Vagina (tissue), 2 donors: Measurements from ENCODE around the gene ZSCAN26. TPM values are rescaled to one million over a fixed set of nuclear protein-coding genes. Genes with fewer than 3 reads are reported as not detected.

Experiments
- DNase-seq, 2 donors: peaks; one replicate each; pipeline ENCODE4 v3.0.0-alpha.2; 2017; ENCODE audit errors: extremely low spot score in 2 of 2
- H3K27ac ChIP-seq: fragments of 200-600 bp; sonication (generic); one replicate; pipeline ENCODE4 v1.5.1; 2019
- H3K27me3 ChIP-seq: fragments of 200-600 bp; sonication (generic); one replicate; pipeline ENCODE4 v1.5.1; 2019
- H3K36me3 ChIP-seq, 2 donors: fragments of 200-600 bp; sonication (generic); one replicate each; pipeline ENCODE4 v1.5.1; 2017 to 2019
- H3K4me1 ChIP-seq: fragments of 200-600 bp; sonication (generic); one replicate; pipeline ENCODE4 v1.5.1; 2019
- H3K4me3 ChIP-seq, 2 donors: fragments of 200-600 bp; sonication (generic); 1 replicate in 1 of 2; 2 replicates in 1 of 2; pipeline ENCODE4 v1.5.1; 2016 to 2019
- H3K9me3 ChIP-seq: fragments of 200-600 bp; sonication (generic); one replicate; pipeline ENCODE4 v1.5.1; 2019
- CTCF ChIP-seq, 3 experiments: fragments of 450-650 bp in 2 of 3; fragments of 200-600 bp in 1 of 3; sonication (generic) in 1 of 3; IDR thresholded peaks; one replicate each; pipeline ENCODE4 v1.5.1; 2017 to 2019; ENCODE audit warnings: antibody characterized with exemption in 3 of 3, mild to moderate bottlenecking in 2 of 3, moderate library complexity in 2 of 3
- POLR2A ChIP-seq, 2 donors: fragments of 450-650 bp; IDR thresholded peaks; one replicate each; pipeline ENCODE4 v1.6.1; 2017; ENCODE audit warnings: antibody characterized with exemption in 2 of 2, mild to moderate bottlenecking in 2 of 2, moderate library complexity in 2 of 2
- POLR2AphosphoS5 ChIP-seq, 2 donors: sonication (generic); formaldehyde crosslinking; IDR thresholded peaks; one replicate each; pipeline ENCODE4 v1.9.0; 2017; ENCODE audit warnings: antibody characterized with exemption in 2 of 2, mild to moderate bottlenecking in 2 of 2, low read depth in 1 of 2; ENCODE audit not compliant: insufficient read depth in 1 of 2
- intact Hi-C: fragments of 100-400 bp; cut with DNase I; formaldehyde crosslinking; loops from one replicate; pipeline ENCODE4 v1.15.1; 2023
- total RNA-seq: library from RNA; depleted of rRNA; stranded (reverse); fragments of >200 nt; gene quantifications from one replicate; pipeline ENCODE4 v1.2.3, GENCODE V29; 2016

The ZSCAN26 gene
- total RNA-seq, 1 donor from 2014 or later, result 18.7 TPM

- Histone ChIP-seq H3K36me3 (peaks cover 0 to 30% of the 10 kb centered on the region in 2 donors), H3K27me3 (no peaks in the 10 kb centered on the region), H3K27ac (no peak overlapping the region), H3K4me1 (peaks cover 31% of the 10 kb centered on the region), H3K4me3 (no peak overlapping the region), H3K9me3 (no peaks in the 10 kb centered on the region)
- no peak for DNase-seq
- TF ChIP-seq POLR2AphosphoS5 (IDR thresholded peaks at IDR 0.05; ENCODE audit: insufficient read depth in 1 of 2, low read depth in 1 of 2) (no peak), CTCF (IDR thresholded peaks at IDR 0.05) (no peak), POLR2A (IDR thresholded peaks at IDR 0.05) (no peak)
- intact Hi-C loops, result no loop called here
These were observed 2.5 kb downstream of the ZSCAN26 start for GRCh38 chr6:28269492-28269891.

- intact Hi-C loops, result no loop called here
- DNase-seq, result no peak
- H3K36me3 ChIP-seq, result peaks cover 0 to 55% of the 10 kb centered on the region in 2 donors
- H3K27ac ChIP-seq, result no peak overlapping the region
- peaks cover 1% of the 10 kb centered on the region for H3K4me1 ChIP-seq
- TF ChIP-seq CTCF (IDR thresholded peaks at IDR 0.05) (no peak), POLR2AphosphoS5 (IDR thresholded peaks at IDR 0.05; ENCODE audit: insufficient read depth in 1 of 2, low read depth in 1 of 2) (no peak), POLR2A (IDR thresholded peaks at IDR 0.05) (no peak)
- no peaks in the 10 kb centered on the region for H3K9me3 ChIP-seq
- H3K4me3 ChIP-seq, result no peak overlapping the region
- H3K27me3 ChIP-seq, result no peaks in the 10 kb centered on the region
These were observed 7.9 kb downstream of the ZSCAN26 start for GRCh38 chr6:28274888-28275287.

DNA sequence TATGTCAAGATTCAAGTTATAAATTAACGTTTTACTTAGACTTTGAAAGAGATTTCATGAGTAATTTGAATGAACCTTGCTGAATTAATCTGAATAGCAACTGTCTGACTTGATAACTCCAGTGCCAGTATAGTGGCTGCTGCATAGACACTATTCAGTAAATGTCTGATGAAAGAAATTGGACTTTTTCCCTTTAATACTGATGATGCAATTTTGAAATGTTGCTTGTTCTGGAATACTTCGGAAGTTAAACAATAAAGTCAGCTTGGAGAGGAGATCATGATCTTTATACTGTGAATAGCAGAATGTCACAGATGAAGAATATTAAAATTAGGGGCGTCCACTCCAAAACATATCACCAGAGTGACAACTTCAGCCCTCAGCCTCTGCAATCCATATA, 10.8 kb downstream of the ZSCAN26 start:
- Histone ChIP-seq H3K4me1 (no peaks in the 10 kb centered on the region), H3K27me3 (no peaks in the 10 kb centered on the region), H3K36me3 (peaks cover 0 to 43% of the 10 kb centered on the region in 2 donors), H3K4me3 (no peak overlapping the region), H3K9me3 (no peaks in the 10 kb centered on the region), H3K27ac (no peak overlapping the region)
- intact Hi-C loops, result no loop called here
- DNase-seq, result no peak
- no peak for TF ChIP-seq POLR2A (IDR thresholded peaks at IDR 0.05)
- no peak for TF ChIP-seq POLR2AphosphoS5 (IDR thresholded peaks at IDR 0.05; ENCODE audit: insufficient read depth in 1 of 2, low read depth in 1 of 2)
- TF ChIP-seq CTCF (IDR thresholded peaks at IDR 0.05), result no peak

DNA sequence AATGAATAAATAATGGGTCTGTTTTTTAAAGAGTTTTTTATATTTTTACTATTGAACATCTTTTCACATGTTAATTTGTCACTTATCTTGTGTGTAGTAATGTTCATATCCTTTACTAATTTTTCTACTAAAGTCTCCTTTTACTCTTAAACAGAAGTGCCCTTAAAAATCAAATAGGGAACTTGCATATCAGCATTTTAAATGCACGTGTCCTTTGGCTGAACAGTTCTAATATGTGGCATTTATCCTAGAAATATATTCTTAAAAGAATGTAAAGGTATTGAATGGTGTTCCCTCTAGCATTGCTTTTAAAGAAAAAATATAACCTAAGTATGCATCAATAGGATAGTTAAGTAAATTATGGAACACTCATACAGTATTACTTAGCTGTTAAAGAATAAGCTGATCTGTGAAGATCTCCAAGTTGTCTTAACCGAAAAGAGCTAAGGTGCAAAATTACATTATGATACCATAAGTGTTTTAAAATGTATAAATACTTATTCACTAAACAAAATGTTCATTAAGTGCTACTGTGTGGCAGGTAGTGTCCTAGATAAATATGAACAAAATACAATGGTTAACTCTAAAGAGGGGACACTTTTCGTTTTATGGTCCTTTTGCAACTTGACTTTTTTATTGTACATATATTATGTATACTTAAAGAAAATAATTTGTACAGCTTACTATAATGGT, 13.8 kb downstream of the ZSCAN26 start:
- H3K4me3 ChIP-seq, result peak overlapping the region; percentile 68 to 76
- no peaks in the 10 kb centered on the region for H3K9me3 ChIP-seq
- no peak for DNase-seq
- intact Hi-C loops, result no loop called here
- no peak overlapping the region for H3K27ac ChIP-seq
- H3K36me3 ChIP-seq, result peaks cover 0 to 27% of the 10 kb centered on the region in 2 donors
- TF ChIP-seq POLR2A (IDR thresholded peaks at IDR 0.05), result no peak
- TF ChIP-seq POLR2AphosphoS5 (IDR thresholded peaks at IDR 0.05; ENCODE audit: insufficient read depth in 1 of 2, low read depth in 1 of 2), result no peak
- no peak for TF ChIP-seq CTCF (IDR thresholded peaks at IDR 0.05)
- H3K27me3 ChIP-seq, result no peaks in the 10 kb centered on the region
- H3K4me1 ChIP-seq, result no peaks in the 10 kb centered on the region

GRCh38 chr6:28281288-28282064, 14.5 kb downstream of the ZSCAN26 start, which contains the start of gene PGBD1:
PGBD1 (plus strand) TSS chr6:28281572; CDS start chr6:28283814, 2,242 bp downstream.
- DNase-seq, result no peak
- peak within 1 kb of the TSS; percentile 68 to 76 for H3K4me3 ChIP-seq
- H3K36me3 ChIP-seq, result peaks cover 0 to 20% of the 10 kb centered on the region in 2 donors
- H3K9me3 ChIP-seq, result no peaks in the 10 kb centered on the region
- peak within 1 kb of the TSS; percentile 51 for H3K27ac ChIP-seq
- H3K27me3 ChIP-seq, result no peaks in the 10 kb centered on the region
- H3K4me1 ChIP-seq, result no peaks in the 10 kb centered on the region
- intact Hi-C loops, result no loop called here
- TF ChIP-seq CTCF (IDR thresholded peaks at IDR 0.05) (no peak), POLR2AphosphoS5 (IDR thresholded peaks at IDR 0.05; ENCODE audit: insufficient read depth in 1 of 2, low read depth in 1 of 2) (peak in 1 of 2 donors; percentile 19)
